ENCODE results near the gene FBF1. TPM values are rescaled to one million over a fixed set of nuclear protein-coding genes. Genes with fewer than 3 reads are reported as not detected.

FBF1 gene
- total and polyA plus RNA-seq, 9 of the 15 experiments (the other 6 are each of a cell fraction or from before 2014, with no cell fraction given), result 0.46 to 14.9 (median 7.5) TPM

GRCh38 chr17:75915268-75915667 lies 25.6 kb downstream of the FBF1 start:
- DNase-seq (ENCODE audit: extremely low read depth in 1 of 4, low spot score in 3 of 4), result no peak
- no peak for ATAC-seq
- WGBS (ENCODE audit: insufficient coverage, low coverage, missing lambda C conversion rate), result 81% methylated on average over 8 of the region's 8 CpGs
- Histone ChIP-seq H3K4me2 (ENCODE audit: insufficient read depth, low read length) (no peak overlapping the region), H3K27me3 (ENCODE audit: control insufficient read depth in 2 of 2, insufficient read depth in 2 of 2, low read length in 2 of 2) (no peaks in the 10 kb centered on the region), H2AFZ (ENCODE audit: low read depth, low read length) (no peak overlapping the region), H3K27ac (ENCODE audit: extremely low read depth, low read depth, low read length) (no peak overlapping the region), H3K9me3 (replicated peaks; ENCODE audit: control insufficient read depth, insufficient read depth, low read depth, low read length) (no peaks in the 10 kb centered on the region), H3K79me2 (ENCODE audit: control insufficient read depth, insufficient read depth, low read length) (no peaks in the 10 kb centered on the region), H3K4me1 (replicated peaks in 1 of 2; ENCODE audit: control insufficient read depth in 2 of 2, insufficient read depth in 2 of 2, low read length in 2 of 2) (peaks cover 0 to 52% of the 10 kb centered on the region in 2 experiments; a peak in 2 of 5 replicates), H3K9me1 (ENCODE audit: control insufficient read depth, insufficient read depth, low read length) (no peaks in the 10 kb centered on the region), H3K9ac (ENCODE audit: insufficient read depth in 1 of 2, low read depth in 2 of 2, low read length in 2 of 2) (peak overlapping the region in 1 of 2 experiments; percentile 79; a peak in 2 of 4 replicates), H4K20me1 (replicated peaks; ENCODE audit: control insufficient read depth, insufficient read depth, low read length) (no peaks in the 10 kb centered on the region), H3K36me3 (ENCODE audit: control insufficient read depth, insufficient read depth, low read length) (peaks cover 6% of the 10 kb centered on the region; the same call in 1 of the 3 replicates), H3K4me3 (no peak overlapping the region)
- ChIA-PET POLR2A (interaction anchor here (0.6 to 1.2 kb wide), 5 partner anchors 18 to 191 kb away, joined by 3 to 5 read pairs (median 3); no protein-coding TSS in a partner anchor), CTCF (ENCODE audit: low intra/inter-chr PET ratio) (interaction anchor here (0.6 kb wide), 1 partner anchor 24 kb away, joined by 4 read pairs; no protein-coding TSS in a partner anchor)
- TF ChIP-seq NCOR1 (IDR thresholded peaks at IDR 0.05) (no peak), DLX4 (CRISPR knock-in tag; IDR thresholded peaks at IDR 0.05) (no peak), ZNF41 (CRISPR knock-in tag; conservative IDR thresholded peaks at IDR 0.05) (no peak), E2F5 (CRISPR knock-in tag; IDR thresholded peaks at IDR 0.05) (no peak), EWSR1 (IDR thresholded peaks at IDR 0.05; ENCODE audit: borderline replicate concordance, low read depth, partially characterized antibody) (no peak), POLR2B (IDR thresholded peaks at IDR 0.05; ENCODE audit: low read depth, partially characterized antibody) (no peak), ZNF280B (CRISPR knock-in tag; IDR thresholded peaks at IDR 0.05) (no peak), KLF10 (CRISPR knock-in tag; IDR thresholded peaks at IDR 0.05) (no peak)
- intact Hi-C loops (cut with micrococcal nuclease) (no loop called here), in situ Hi-C loops (cut with MboI) (no loop called here)
- peak; percentile 46 for FAIRE-seq
- BruUV-seq (replicated peaks), result no TSS peak
